ENCODE data around the gene CRYGD.

GRCh38 chr2:208093128-208093527 lies 31.2 kb downstream of the CRYGD start:
- no peak for TF ChIP-seq POLR2A (IDR thresholded peaks at IDR 0.05)
- no peak for TF ChIP-seq CTCF (IDR thresholded peaks at IDR 0.05)

Measured in heart left ventricle (tissue), 13 donors.